Measurements from ENCODE around the gene SULT4A1. TPM values are rescaled to one million over a fixed set of nuclear protein-coding genes. Genes with fewer than 3 reads are reported as not detected.

Gene SULT4A1
- total RNA-seq, 4 donors from 2014 or later = not detected

DNA sequence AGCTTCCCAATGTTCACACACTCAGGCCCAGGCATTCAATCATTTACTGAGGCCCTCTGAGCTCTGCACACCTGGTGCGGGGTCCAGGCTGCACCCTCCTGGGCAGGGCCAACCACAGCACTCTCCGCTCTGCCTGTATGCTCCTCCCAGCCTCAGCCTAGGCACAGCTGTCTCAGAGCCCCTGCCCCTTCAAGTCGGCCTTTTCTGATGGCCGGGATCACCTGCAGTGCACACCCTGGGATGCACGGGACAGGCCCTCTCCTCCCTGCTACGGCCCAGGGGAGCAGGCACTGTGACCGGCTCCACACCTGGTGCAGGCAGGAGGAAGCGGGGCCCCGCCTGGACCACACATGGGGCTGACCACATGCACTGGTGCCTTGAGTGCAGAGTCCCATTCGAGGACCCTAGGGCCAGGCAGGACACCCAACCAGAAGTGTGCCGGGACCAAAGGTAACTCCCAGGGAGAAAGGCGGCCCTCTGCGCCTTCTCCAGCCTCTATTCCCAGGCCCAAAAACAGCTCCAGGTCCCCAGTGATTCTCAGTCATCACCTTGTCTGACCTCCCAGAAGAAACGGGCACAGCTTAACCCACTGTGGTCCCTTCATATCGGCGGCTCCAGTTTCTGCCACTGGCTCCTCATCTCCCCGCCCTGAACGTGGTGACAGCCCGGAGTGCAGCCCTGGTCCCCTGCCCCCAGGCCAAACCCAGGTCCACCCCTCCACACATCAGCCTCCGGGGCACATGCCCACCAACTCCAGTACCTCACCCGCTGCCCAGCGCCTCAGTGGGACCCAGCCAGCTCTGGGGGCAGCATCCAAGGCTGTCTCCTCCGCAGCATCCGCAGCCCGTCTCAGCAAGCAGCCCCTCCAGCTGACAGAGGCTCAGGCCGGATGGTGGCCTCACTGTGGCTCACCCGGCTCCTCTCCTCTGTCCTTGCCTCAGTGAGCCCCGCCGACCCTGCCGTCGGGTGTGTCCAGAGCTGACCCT lies 17.5 kb downstream of the SULT4A1 start:
- Histone ChIP-seq H3K36me3 (no peaks in the 10 kb centered on the region), H3K27ac (no peak overlapping the region), H3K4me3 (no peak overlapping the region), H3K9me3 (no peaks in the 10 kb centered on the region), H3K27me3 (peaks cover 0 to 57% (median 0%) of the 10 kb centered on the region in 4 donors), H3K4me1 (no peaks in the 10 kb centered on the region)
- TF ChIP-seq POLR2A (IDR thresholded peaks at IDR 0.05) = no peak
- TF ChIP-seq, protein P1, sequence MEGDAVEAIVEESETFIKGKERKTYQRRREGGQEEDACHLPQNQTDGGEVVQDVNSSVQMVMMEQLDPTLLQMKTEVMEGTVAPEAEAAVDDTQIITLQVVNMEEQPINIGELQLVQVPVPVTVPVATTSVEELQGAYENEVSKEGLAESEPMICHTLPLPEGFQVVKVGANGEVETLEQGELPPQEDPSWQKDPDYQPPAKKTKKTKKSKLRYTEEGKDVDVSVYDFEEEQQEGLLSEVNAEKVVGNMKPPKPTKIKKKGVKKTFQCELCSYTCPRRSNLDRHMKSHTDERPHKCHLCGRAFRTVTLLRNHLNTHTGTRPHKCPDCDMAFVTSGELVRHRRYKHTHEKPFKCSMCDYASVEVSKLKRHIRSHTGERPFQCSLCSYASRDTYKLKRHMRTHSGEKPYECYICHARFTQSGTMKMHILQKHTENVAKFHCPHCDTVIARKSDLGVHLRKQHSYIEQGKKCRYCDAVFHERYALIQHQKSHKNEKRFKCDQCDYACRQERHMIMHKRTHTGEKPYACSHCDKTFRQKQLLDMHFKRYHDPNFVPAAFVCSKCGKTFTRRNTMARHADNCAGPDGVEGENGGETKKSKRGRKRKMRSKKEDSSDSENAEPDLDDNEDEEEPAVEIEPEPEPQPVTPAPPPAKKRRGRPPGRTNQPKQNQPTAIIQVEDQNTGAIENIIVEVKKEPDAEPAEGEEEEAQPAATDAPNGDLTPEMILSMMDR (IDR thresholded peaks at IDR 0.05) = no peak
- WGBS, 2 donors = 74 to 82% methylated on average over 4 to 10 of the region's 31 CpGs
- no peak for DNase-seq
- intact Hi-C loops (cut with DNase I) = no loop called here

DNA sequence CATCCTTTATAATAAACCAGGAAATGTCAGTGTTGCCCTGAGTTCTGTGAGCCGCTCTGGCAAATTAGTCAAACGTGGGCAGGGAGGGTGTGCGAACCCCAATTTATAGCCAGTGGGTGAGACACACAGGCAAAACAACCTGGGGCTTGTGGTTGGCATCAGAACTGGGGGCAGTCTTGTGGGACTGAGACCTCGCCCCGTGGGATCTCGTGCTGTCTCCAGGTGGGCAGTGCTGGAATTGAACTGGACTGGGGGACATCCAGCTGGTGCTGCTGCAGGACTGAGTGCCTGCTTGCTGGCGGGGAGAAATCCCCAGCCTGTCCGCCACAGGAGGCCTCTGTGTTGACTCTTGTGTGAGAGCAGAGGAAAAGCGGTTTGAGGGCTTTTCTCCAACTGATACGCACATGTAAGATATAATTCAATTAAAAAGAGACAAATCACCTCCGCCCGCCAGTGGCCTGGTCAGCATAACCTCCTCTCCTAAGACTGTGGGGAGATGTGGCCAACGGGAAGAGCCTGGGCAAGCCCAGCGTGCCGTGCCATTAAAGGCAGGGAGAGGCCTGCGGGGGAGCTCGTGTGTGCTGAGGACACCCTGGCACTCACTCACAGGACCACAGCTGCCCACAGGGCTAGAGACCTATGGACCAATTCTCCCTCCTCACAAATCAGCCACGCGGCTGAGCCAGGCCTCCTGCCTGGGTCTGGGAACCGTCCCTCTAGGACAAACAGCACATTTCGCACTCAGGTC lies 18.4 kb downstream of the SULT4A1 start:
- Histone ChIP-seq H3K4me1 (no peaks in the 10 kb centered on the region), H3K27ac (no peak overlapping the region), H3K36me3 (no peaks in the 10 kb centered on the region), H3K9me3 (no peaks in the 10 kb centered on the region), H3K4me3 (no peak overlapping the region), H3K27me3 (peaks cover 0 to 48% (median 0%) of the 10 kb centered on the region in 4 donors)
- intact Hi-C loops (cut with DNase I) = no loop called here
- TF ChIP-seq POLR2A (IDR thresholded peaks at IDR 0.05) = no peak
- TF ChIP-seq, protein P1 (IDR thresholded peaks at IDR 0.05) = no peak
- 81 to 84% methylated on average over 5 to 10 of the region's 21 CpGs for WGBS, 2 donors
- DNase-seq = no peak

DNA sequence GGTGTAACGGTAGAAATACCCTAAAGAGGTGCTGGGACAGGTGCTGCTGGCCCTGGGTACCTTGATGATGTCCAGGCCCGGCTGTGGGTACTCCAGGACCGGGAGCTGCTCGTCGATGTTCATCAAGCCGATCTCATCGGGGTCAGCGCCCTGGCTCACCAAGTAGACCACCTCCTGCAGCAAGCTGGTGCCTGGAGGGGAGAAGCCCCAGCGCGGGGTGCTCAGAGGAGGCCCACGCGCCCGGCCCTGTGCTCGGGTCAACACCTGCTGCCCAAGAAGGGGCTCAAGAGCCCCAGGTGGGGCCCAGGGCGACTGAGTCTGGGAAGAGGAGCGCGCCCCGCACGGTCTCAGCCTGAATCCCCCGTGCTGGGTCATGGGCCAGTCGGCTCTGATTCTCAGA lies 20.6 kb downstream of the SULT4A1 start:
- TF ChIP-seq, protein P1 (IDR thresholded peaks at IDR 0.05) = no peak
- TF ChIP-seq POLR2A (IDR thresholded peaks at IDR 0.05) = no peak
- WGBS, 2 donors = 81% methylated on average over 8 of the region's 21 CpGs; no CpG with 5 or more reads in 1 of the 2 donors
- Histone ChIP-seq H3K9me3 (no peaks in the 10 kb centered on the region), H3K36me3 (no peaks in the 10 kb centered on the region), H3K27ac (no peak overlapping the region), H3K4me3 (no peak overlapping the region), H3K27me3 (peaks cover 0 to 30% (median 0%) of the 10 kb centered on the region in 4 donors), H3K4me1 (no peaks in the 10 kb centered on the region)
- DNase-seq = no peak
- intact Hi-C loops (cut with DNase I) = no loop called here

DNA sequence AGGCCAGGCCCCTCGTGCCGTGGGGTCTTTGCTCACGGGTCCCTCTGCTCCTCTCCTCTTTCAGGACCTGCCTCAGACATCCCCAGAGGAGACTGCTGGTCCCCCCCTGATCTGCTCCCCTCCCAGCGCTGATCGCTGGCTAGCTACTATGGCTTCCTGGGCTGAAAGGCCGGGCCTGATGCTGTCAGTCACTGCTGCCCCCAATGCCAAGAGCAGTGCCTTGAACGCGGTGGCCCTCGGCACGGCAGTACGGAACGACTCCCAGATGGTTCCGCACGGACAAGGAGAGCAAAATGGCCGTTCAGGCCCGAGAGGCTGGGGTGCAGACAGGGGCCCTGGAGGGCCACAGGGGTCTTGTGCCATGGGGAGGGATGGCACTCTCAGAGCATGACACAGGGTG lies 21.5 kb downstream of the SULT4A1 start:
- intact Hi-C loops (cut with DNase I) = no loop called here
- no peak for TF ChIP-seq POLR2A (IDR thresholded peaks at IDR 0.05)
- TF ChIP-seq, protein P1 (IDR thresholded peaks at IDR 0.05) = no peak
- WGBS, 2 donors = 63 to 72% methylated on average over 3 of the region's 16 CpGs

DNA sequence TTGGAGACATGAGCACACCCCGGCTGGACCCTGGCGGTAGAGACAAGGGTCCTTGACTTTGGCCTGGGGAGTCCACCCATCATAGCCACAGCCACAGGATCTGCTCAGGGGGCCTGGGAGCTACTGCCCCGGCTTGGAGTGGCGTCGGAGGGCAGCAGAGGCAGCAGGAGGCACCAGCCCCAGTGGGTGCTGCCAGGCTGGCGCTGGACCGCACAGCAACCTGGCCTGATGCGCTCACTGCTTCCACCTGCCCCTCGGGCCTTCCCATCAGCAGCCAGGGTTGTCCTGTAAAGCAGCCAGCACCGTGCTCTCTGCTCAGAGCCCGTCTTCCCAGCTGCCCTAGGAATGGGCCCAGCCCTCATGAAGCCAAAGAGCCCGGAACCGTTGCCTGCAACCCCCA lies 21.9 kb downstream of the SULT4A1 start:
- WGBS, 2 donors = 68 to 87% methylated on average over 4 to 9 of the region's 13 CpGs
- H3K9me3 ChIP-seq = no peaks in the 10 kb centered on the region
- no peaks in the 10 kb centered on the region for H3K4me1 ChIP-seq
- peaks cover 0 to 30% (median 0%) of the 10 kb centered on the region in 4 donors for H3K27me3 ChIP-seq
- DNase-seq = no peak
- no peak for TF ChIP-seq POLR2A (IDR thresholded peaks at IDR 0.05)
- TF ChIP-seq, protein P1 (IDR thresholded peaks at IDR 0.05) = no peak
- H3K36me3 ChIP-seq = no peaks in the 10 kb centered on the region
- H3K27ac ChIP-seq = no peak overlapping the region
- intact Hi-C loops (cut with DNase I) = no loop called here
- H3K4me3 ChIP-seq = no peak overlapping the region

More for the DNA sequence above, 21.5 kb downstream of the SULT4A1 start:
- Histone ChIP-seq H3K27me3 (peaks cover 0 to 30% (median 0%) of the 10 kb centered on the region in 4 donors), H3K9me3 (no peaks in the 10 kb centered on the region), H3K4me3 (no peak overlapping the region), H3K4me1 (no peaks in the 10 kb centered on the region), H3K27ac (no peak overlapping the region), H3K36me3 (no peaks in the 10 kb centered on the region)
- no peak for DNase-seq

Measured in esophagus squamous epithelium (tissue), 5 donors.